ENCODE results near the gene KMT2B.
A peak's percentile ranks its signal among the peaks of the same experiment; 100 is the strongest.

GRCh38 chr19:35741203-35741515 lies 23.4 kb downstream of the KMT2B start:
- TF ChIP-seq CTCF (IDR thresholded peaks at IDR 0.05) (peak; percentile 43), EZH2phosphoT487 (IDR thresholded peaks at IDR 0.05) (no peak), EZH2 (IDR thresholded peaks at IDR 0.05) (no peak)
